Loucy (cell line): ENCODE data around the gene LYZ.

Experiments
- EZH2phosphoT487 ChIP-seq: fragments of 200-600 bp; IDR thresholded peaks from 2 replicates; pipeline ENCODE4 v1.6.1; 2018; ENCODE audit warnings: antibody characterized with exemption, mild to moderate bottlenecking, moderate library complexity, borderline replicate concordance
- TF ChIP-seq, protein P1 (sequence below): fragments of 200-600 bp; sonication (generic); conservative IDR thresholded peaks from 2 replicates; pipeline ENCODE4 v1.5.1; 2014; ENCODE audit warnings: mild to moderate bottlenecking, antibody characterized with exemption, low read length

- TF ChIP-seq, protein P1, sequence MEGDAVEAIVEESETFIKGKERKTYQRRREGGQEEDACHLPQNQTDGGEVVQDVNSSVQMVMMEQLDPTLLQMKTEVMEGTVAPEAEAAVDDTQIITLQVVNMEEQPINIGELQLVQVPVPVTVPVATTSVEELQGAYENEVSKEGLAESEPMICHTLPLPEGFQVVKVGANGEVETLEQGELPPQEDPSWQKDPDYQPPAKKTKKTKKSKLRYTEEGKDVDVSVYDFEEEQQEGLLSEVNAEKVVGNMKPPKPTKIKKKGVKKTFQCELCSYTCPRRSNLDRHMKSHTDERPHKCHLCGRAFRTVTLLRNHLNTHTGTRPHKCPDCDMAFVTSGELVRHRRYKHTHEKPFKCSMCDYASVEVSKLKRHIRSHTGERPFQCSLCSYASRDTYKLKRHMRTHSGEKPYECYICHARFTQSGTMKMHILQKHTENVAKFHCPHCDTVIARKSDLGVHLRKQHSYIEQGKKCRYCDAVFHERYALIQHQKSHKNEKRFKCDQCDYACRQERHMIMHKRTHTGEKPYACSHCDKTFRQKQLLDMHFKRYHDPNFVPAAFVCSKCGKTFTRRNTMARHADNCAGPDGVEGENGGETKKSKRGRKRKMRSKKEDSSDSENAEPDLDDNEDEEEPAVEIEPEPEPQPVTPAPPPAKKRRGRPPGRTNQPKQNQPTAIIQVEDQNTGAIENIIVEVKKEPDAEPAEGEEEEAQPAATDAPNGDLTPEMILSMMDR, result no peak
- TF ChIP-seq EZH2phosphoT487, result no peak
Measured at GRCh38 chr12:69354172-69354555, 6.0 kb downstream of the LYZ start.
